Activated T-helper 1 cell treated with anti-CD3 and anti-CD28 coated beads, Interleukin-2, amount 50 U/mL, for 16 hours (primary cell): Measurements from ENCODE around the gene C14orf93.

Source experiments
- DNase-seq, 2 donors: peaks; one replicate each; pipeline ENCODE4 v3.0.0-alpha.2; 2020; ENCODE audit warnings: low read depth in 1 of 2, low spot score in 1 of 2

C14orf93 gene

DNA sequence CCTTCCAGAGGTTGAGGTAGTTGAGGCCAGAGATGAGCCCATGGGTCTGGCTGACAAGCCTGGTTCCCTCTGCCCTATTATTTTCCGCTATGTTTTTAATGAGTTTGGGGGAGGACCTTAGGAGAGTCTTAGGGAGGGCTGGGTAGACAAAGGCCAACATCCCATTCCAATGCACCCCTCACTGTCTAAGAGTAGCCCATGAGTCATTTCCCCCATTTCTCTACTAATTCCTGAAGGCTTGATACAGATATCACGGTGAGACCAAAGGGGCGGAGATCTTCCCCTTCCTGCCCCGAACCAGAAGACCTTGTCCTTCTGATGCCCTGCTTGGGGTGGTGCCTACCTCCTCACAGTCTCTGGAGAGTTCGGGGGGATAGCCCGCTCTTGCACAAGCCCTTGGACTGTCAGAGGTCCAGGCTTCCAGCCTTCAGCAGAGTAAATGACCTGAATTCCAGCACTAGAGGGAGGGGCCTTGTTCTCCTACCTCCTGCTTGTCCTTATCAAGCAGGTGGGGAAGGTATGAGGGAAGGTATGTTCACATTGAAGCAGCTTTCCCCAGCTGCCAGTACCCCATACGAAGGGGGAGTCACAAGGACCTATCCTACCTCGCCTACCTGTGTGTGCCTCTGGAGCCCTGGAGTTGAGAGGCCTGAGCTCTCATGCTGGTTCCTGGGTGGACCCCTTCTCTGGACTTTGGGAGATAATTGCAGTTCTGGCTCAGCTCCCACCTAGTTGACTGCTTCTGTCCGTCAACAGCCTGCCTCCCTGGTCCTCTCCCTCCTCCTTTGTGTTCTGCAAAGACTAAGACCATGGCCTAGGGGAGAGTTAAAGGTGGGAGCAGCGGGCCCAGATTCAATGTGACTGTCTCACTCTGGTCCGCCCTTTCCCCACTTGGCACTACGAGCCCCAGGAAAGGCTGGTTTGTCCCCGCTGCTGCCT is 35.7 kb upstream of the C14orf93 start:
- no peak for DNase-seq

DNA sequence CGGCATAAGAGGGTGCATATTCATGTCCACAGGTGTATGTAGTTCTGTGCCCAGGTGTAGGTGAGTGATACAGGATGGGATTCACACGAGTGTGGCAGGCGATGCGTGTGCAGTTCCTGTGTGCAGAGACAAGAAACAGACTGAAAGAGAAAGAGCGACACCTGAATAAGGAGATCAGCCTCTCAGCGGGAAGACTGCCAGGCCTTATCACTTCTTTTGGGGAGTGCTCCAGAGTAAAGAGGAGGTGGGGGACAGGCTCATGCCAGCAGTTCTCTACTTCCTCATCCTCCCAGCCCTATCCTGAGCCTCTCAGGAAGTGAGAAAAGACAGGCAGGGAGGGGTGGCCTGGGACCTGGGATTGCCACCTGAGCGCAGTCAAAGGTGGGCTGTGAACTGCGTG is 34.9 kb upstream of the C14orf93 start:
- no peak for DNase-seq

GRCh38 chr14:23043754-23044153 is 33.8 kb upstream of the C14orf93 start:
- DNase-seq = no peak

- DNase-seq = no peak
Measured at GRCh38 chr14:23043145-23043544, 33.2 kb upstream of the C14orf93 start.

DNA sequence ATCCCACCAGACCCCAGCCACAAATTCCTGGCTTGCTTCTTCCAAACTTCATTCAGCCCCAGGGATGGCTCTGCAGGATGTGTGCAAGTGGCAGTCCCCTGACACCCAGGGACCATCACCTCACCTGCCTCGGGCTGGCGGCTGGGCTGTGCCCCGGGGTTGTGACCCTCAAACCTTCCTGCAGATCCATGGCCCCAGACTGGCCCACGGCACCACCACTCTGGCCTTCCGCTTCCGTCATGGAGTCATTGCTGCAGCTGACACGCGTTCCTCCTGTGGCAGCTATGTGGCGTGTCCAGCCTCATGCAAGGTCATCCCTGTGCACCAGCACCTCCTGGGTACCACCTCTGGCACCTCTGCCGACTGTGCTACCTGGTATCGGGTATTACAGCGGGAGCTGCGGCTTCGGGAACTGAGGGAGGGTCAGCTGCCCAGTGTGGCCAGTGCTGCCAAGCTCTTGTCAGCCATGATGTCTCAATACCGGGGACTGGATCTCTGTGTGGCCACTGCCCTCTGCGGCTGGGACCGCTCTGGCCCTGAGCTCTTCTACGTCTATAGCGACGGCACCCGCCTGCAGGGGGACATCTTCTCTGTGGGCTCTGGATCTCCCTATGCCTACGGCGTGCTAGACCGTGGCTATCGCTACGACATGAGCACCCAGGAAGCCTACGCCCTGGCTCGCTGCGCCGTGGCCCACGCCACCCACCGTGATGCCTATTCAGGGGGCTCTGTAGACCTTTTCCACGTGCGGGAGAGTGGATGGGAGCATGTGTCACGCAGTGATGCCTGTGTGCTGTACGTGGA is 32.4 kb upstream of the C14orf93 start, which contains the start of gene PSMB11:
Gene PSMB11 (plus strand): TSS at position 51 of the 804 bp plus-strand sequence. CDS start 14 bp downstream, at position 65.
- no peak for DNase-seq

DNA sequence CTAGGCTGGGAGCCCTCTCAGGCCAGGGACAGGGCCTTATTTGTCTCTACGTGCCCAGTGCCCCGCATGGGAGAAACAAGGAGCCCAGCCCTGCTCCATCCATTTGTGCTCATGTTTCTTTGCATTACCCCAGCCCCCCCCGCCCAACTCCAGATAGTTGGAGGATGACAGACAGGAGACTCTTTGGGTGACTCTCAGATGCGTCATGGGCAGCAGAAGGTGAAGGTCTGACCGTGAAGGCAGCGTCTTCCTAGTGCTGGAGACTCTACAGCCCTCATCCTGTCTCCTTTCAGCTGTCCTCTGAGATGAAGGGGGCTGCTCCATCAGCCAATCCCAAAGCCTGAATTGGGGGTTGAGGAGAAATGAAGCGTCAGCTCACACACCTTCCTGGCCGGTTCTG is 31.8 kb upstream of the C14orf93 start:
- no peak for DNase-seq

- DNase-seq = no peak
Measured at GRCh38 chr14:23040100-23040499, 30.2 kb upstream of the C14orf93 start.

DNA sequence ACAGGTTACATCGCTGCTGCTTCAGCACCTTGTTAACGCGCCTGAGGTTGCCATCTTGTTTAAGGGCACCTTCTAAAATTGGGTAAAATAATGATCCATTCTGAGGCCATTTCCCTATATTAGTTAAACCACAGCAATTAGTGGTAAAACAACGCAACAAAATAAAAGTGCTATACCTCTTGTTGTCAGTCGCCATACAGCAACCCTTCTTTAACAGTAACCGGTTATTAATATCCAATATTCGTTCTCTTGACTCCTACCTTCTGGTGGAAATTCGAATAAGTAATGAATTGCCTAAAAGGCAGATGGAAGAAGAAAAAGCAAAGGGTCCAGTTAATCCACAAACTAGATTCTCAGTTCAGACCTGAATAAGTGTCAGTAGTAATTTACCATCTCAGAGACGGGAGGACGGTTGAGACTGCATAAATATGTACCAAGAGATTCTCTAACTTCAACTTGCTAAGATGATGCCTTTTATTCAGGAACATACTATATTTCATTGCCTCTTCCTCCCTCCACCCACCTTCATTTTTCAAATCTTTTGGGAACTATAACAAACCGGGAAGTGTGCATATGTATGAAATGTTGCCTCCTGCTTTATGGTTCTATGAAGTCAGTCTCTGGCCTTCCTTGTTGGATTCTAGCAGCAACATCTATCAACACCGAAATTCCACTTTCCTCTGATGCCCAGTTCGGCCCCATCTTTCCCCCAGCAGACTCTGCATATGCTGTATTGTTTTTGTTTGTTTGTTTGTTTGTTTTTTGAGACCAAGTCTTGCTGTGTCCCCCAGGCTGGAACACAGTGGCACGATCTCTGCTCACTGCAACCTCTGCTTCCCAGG is 25.6 kb upstream of the C14orf93 start:
- no peak for DNase-seq

- peak; percentile 65 to 77 for DNase-seq
Measured at GRCh38 chr14:23034498-23035302, 24.8 kb upstream of the C14orf93 start, which contains the start of gene PSMB5. Gene PSMB5 (minus strand): TSS chr14:23034900. CDS start chr14:23034881, 19 bp downstream.

DNA sequence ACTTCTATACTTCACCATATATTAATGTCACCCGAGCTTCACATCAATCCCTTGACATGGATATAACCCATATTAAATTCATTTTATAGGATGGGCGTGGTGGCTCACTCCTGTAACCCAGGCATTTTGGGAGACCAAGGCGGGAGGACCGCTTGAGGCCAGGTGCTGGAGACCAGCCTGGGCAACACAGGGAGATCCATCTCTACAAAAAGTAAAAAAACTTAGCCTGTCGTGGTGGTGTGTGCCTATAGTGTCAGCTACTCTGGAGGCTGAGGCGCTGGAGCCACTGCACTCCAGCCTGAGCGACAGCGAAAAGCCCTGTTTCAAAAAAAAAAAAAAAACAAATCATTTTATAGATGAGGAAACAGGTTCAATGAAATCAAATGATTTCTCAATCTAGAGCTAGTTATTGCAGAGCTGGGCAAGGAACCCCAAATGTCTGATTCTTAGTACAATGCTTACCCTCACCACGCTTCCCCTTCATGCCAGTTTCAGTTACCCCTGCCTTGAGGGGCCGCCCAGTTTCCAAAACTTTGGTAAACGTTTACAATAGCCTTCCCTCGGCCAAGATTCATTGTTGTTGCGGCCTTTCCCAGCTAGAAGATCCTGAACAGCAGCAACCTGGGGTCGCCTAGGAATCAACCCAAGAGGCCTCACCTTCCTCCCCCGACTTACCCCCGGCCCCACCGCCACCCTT is 24.0 kb upstream of the C14orf93 start:
- no peak for DNase-seq

DNA sequence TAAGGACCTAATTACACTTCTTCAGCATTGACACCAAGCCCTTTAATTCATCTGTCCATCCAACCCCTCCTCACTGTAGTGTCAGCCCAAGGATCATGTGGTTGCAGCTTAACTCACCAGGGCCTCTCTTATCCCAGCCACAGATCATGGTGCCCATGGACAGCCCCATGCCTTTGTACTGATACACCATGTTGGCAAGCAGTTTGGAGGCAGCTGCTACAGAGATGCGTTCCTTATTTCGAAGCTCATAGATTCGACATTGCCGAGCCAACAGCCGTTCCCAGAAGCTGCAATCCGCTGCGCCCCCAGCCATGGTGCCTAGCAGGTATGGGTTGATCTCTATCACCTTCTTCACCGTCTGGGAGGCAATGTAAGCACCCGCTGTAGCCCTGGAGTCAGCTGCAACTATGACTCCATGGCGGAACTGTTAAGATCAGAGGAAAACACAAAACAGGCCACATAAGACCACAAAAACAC is 23.3 kb upstream of the C14orf93 start:
- DNase-seq = no peak

DNA sequence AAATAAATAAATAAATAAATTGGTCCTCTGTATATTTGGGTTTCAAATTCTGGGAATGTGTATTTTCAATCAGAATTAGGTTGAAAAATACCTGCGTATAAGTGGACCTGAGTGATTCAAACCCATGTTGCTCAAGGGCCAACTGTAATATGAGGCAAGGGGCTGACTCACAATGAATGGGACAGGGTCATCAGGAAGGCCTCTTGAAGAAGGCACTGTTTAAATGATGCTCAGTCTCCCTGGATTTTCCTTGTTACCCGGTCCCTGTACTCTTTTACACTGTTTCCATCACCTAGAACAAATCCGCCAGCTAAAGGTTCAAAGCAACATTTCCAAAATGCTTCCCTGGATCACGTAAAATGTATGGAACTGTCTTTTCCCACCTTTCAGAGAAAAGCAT is 21.0 kb upstream of the C14orf93 start:
- DNase-seq = no peak

DNA sequence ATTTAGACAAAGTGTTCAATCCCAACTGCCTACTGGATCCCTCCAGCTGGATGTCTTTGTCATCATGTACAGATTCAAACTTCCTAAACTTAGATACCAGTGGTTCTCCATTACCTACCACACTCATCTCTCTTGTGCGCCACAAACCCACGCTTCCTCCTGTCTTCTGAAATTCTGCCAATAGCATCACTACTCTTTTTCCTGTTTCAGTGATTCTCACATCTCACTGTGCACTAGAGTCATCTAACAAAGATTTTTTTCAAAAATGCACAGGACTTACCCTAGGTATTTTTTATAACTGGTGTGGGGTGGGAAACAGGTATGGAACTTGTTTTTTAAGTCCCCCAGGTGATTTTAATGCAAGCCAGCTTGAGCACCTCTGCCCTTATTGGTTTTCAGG is 18.9 kb upstream of the C14orf93 start:
- no peak for DNase-seq

GRCh38 chr14:23025151-23025814 is 15.3 kb upstream of the C14orf93 start:
- no peak for DNase-seq

DNA sequence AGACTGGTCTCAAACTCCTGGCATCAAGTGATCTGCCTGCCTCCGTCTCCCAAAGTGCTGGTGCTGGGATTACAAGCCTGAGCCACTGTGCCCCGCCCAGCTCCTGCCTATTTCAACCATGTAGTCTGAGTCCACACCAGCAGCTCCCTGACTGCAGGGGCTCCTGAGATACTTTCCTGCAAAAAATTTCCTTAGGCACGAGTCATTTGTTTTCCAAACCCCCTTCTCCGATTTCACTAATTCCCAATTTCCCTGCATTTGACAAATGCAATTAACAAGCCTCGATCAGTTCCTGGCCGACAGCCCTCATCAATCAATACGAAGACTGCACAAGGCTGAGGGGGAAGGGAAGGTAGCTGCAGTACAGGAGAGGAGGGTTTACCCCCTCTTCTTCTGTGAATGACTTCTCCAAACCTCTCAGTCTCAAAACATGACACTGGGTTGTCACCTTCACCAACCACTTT is 14.7 kb upstream of the C14orf93 start:
- DNase-seq = no peak

DNA sequence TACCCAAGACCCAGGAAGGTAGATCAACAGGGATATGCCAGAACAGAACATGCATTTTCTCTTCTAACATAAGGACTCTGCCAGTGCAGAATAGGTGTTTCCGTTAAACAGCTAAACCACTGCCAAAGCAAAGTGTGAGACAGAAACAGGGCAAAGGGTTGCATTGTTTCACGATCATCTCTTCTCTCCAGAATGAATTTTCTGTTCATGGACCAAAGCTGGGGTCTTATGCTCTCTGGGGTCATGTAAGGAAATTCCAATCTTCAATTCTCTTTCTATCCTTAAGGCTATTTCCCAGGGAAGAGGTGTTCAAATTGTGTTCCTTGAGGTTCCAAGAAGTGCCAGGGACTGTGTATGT is 13.8 kb upstream of the C14orf93 start:
- no peak for DNase-seq

DNA sequence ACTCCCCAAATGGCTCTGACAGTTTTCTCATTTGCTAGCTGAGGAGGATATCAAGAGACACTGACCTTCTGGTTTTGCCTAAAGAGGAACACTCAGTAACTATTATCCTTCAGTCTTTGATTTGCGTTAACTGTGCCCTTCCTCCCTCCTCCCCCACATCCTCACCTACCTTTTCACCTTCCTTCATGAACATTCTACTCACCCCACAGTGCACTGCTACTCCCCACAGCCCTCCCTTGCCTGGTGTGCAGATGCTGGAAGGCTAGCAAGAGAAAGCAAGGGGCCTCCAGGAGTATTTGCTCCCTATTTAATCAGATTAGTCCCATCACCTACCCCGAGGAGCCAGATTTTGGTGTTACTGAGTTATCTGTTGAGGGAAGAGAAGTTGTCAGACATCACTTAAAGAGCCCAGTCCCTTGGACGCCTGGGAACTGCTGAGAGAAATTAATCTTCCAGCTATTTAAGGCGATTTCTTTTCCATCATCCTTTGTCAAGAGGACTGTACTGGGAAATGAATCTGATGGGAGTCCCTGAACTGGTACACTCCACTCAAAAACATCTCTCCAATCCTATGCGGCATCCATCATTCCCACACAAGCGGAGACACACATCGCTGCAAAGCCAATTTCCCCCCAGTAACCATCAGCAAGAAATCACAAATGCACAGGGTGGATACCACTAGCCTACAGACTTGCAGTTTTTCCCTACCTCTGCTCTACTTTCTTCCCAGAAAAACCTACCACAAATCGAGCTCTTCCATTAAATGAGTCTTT is 13.3 kb upstream of the C14orf93 start:
- DNase-seq = no peak

DNA sequence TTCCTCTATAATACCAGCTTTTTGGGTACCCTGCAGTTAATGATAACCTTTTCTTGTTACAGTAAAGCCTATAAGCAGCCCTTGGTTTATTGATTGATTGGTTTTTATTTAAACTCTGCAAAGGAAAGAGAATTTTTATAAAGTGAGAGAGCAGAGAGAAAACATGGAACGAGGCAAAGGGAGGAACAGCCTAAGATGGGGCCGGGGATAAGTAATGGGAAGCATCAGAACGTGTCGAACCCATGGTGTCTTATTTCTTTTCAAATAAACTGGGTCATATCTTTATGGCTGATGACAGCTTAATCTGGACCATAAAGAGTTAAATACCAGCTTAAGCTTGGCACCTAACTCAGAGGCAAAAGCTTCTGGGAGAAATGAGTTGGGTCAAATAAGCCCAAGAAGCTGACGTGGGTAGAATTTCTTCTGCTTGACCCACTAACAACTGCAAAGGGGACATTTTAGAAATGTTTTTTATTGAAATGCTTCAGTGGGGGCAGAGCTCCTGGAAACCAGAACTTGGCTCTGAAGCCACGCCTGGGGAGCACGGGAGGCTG is 12.0 kb upstream of the C14orf93 start:
- DNase-seq = no peak
